ENCODE results near the gene GABRR2.

The GABRR2 gene

DNA sequence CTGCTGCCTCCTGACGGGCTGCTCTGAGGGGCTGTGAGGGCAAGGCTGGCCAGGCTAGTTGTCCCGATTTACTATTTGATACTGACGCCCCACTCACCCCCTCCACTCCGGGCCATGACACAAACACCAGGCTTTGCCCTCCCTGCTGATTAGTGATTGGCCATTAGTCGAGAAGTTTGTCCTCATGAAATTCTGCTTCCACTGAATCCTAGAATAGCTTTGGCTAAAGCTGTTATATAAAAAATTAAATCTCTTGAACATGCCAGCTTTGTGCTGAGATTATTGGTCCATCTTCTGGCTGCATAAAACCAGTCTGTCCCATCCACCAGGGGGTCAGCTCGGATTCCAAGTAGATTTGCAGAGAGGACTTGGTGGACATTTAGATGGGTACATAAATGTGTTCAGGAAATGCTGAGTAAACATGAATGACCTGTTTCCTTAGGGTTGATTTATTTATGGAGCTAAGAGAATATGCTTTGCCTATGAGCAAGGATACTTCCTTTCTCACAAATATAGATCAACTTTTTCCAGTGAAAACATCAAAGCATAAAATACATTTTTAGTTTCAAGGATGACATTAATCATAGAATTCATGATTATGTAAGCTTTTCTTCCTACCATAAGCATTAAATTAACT lies at the start of gene GABRR2:
GABRR2 (minus strand) TSS at position 51 of the 637 bp plus-strand sequence. CDS start 134 bp downstream, outside the sequence.
- DNase-seq (ENCODE audit: low read depth): no peak

DNA sequence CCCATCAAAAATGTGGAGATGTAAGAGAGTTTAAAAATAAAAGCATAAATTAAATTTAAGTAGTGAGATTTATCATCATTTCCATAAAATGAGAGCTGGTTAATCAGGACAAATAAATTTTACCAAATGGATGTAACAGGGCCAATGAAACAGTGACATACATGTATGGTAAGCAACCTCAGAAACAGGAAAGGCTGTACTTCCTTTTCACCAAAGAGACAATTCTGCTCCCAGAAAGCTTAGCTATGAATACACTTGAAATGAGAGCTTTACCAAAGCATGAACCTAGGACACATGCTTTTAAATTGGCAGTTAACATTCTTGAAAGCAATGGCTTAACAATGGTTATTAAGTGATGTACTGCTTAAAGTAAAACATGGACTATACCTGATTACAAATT lies 49.5 kb upstream of the GABRR2 start:
- no peak for DNase-seq (ENCODE audit: low read depth)

DNA sequence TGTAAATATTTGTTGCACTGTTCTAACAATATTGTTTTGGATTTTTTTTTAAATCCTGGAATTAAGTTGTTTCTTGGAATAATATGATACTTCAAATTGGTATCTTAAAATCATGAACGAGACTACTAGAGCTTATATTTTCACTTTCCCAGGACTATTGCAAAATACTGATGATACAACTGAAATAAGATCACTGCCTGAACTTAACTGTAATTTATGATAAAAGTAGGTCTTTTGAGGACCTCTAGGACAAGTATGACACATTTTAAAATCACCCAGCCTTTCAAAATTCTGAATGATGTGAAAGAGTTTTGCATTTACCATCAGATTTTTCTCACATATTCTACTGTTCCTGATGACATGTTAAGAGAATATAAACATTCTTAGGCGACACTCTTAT lies 46.1 kb upstream of the GABRR2 start:
- no peak for DNase-seq (ENCODE audit: low read depth)

DNA sequence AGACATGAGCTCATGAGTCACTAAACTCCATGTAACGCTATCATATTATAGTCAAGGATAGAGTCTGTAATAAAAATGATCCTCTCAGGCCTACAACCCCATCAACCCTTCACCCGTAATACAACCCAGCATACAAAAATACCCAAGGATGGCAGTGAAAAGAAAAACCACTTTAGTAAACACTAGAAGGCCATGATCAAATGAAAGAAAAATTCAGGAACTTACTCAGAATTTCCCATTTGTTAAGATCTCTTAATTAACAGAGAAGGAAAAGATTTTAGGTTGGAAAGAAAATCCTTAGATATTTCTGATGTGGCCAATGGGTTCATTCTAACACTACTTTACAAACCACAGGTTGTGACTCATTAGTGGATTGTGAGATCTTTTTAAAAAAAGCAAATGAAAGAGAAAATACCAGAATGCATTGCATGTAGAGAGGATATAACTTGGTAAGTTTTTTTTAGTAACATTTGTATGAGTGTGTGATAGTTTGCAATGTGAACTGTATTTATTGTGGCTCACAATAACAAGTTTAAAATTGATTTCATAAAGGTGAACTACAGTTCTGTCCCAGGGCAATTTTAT lies 45.4 kb upstream of the GABRR2 start:
- DNase-seq (ENCODE audit: low read depth): no peak

DNA sequence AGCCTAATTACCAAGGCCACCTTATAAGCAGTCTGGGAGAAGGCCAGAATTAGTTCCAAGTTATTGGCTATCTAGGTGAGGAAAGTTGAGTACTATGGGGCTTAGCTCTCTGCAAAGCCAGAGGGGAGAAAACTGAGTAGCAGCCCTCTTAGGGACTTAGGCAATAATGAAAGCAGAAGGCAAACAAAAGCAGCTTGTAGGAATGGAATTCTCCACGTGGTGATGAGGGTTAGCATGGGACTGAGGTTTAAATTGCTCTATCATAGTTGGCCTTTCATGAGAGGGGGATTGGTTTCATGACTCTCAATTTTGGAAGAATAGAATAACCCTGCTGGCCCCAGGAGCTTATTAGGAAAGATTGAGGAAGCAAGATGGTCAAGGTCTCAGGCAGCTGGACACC lies 44.5 kb upstream of the GABRR2 start:
- DNase-seq (ENCODE audit: low read depth): no peak

DNA sequence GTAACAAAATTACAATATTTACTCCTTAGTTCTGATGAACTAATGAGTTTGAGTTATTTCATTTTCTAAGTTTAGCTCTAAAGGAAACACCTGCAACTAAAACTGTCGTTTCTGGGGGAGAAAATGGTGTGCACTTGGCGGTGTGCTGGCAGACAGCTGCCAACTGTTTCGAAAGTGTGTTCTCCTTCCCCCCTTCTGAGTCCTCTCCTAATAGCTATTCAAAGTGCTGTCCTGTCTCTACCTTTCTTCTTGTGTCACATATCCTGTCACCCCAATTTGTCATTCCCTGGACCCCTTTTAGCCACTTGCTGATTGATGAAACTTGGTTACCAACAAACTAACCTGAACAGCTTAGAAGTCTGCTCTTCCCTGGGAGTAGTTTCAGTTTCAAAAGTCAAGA lies 42.3 kb upstream of the GABRR2 start:
- DNase-seq (ENCODE audit: low read depth): no peak

DNA sequence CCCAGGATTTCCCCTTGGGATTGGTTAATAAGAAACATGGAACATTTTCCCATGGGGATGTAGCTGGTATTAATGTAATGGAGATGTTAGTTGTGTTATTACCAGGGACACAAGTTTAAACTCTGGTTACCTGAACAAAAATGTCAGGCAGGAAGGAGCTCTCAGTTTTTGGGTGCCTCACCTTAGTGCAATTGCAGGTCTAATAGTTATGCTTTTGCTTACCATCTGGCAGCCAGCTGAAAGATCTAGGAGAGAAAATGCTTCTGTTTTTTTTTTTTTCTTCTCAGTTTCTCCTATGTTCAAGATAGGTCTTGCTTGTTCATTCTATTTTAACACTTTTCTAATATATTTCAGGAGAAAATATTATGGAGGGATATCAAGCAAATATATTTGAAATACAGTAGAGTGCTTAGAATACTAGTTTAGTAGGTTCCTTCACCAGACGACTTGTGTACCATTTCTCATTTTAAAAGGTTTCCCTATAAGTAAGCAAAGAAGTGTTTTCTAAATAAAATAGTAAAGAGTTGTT lies 41.6 kb upstream of the GABRR2 start:
- DNase-seq (ENCODE audit: low read depth): no peak

DNA sequence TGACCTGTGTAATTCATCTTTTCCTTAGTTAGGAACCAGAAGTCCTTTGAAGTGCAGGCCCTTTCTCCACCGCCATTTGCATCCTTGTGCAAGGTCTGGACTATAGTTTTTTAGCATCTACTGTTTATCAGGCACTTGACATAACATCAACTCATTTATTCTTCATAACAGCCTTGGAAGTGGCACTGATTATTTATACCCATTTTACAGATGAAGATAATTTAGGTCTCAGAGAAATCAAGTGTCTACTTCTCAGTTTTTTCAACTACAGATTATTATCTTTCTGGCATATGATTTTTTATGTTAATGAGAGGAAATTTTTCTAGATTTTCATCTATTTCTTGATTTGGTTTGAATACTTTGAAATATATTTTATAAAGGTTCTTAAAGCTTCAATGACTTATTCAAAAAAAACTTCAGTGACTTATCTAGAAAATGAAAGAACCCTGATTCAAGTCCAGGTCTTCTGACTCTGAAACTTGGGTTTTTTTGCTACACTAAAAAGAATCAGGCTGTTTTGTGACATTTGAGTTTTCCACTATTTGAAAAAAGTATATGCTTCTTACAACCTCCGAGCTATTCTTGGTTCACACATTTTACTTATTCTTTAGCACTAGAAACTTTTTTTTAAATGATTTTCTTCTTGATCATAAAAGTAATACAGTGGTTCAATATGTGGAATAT lies 40.6 kb upstream of the GABRR2 start:
- no peak for DNase-seq (ENCODE audit: low read depth)

DNA sequence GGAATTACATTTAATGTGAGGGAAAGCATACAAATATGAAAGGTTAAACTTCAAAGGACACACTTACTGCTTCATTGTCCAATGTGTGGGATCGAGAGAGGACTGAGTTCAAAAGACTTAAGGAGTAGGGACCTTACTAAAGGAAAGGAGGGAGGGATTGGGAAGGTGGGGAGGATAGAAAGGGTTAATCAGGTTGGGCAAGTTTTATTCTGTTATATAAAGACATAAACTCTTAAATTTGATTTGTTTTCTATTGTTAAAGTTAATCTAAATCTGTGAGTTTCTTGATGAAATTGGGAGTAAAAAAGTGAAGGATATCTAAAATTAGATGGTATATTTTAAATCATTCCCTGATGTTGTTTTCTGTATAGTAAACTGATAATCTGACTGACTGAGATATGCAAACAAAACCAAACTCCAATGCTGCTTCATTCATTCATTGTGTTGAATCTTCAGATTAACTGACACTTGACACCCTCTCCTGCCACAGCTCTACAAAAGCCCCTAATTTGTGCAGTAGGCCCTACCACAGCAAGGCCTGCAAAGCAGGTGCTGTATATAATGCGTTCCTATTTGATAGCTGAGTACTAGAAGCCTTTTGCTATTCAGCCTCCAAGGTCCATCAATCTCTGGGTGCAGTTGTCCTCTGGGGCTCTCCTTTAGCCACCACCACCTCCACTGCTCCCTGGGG lies 38.7 kb upstream of the GABRR2 start:
- no peak for DNase-seq (ENCODE audit: low read depth)

DNA sequence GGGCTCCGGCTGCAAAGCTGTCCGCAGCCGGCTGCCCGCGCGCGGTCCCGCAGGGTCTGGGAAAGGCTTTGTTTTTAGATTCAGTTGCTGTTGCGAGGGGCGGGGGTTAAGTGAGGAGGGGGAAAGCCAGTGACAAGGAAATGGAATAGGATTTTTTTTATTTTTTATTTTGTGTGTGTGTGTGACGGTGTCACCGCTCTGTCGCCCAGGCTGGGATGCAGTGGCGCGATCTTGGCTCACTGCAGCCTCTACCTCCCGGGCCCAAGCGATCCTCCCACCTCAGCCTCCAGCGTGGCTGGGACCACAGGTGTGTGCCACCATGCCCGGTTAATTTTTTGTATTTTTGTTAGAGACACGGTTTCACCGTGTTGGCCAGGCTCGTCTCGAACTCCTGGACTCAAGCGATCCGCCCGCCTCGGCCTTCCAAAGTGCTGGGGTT lies 38.0 kb upstream of the GABRR2 start:
- DNase-seq (ENCODE audit: low read depth): no peak

DNA sequence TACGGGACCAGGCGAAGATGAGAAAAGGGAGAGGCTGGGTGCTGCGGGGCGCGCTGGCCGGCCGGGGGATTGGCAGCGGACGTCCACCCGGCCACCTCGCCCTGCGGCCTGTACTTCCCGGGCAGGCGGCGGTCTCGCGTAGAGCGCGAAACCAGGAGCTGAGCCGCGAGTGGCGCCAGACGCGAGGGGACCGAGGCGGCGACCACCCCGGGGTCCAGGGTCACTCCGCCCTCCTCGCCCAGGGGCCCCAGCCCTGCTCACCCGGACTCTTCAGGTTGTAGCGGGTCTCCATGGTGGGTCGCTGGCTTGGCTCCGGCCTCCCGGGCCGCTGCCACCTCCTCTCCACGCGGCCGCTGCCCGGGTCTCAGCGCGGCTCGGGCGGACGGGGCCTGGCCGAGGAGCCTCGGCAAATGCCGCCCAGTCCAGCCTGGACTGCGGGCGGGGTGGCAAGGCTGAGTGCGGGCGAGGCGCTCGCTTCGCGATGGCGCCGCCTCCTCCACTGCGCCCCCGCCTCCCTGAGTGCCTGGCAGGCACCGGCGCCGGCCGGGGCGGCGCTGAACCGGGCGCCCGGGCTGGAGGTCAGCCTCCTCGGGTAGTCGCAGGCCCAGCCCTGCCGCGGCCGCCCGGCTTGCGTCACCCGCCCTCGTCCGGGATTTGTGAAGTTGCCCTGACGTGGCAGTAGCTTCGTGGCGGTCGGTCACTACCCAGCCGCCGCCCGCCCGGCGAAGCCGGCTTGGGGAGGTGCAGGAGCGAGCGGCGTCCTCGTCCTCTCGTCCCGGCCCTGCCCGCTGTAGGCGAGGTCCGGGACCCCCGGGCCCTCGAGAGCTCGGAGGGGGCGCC lies 37.4 kb upstream of the GABRR2 start, which contains the start of gene UBE2J1:
UBE2J1 (minus strand) TSS at position 445 of the 840 bp plus-strand sequence; CDS start at position 292, 153 bp downstream.
- peak; percentile 69 for DNase-seq (ENCODE audit: low read depth)

DNA sequence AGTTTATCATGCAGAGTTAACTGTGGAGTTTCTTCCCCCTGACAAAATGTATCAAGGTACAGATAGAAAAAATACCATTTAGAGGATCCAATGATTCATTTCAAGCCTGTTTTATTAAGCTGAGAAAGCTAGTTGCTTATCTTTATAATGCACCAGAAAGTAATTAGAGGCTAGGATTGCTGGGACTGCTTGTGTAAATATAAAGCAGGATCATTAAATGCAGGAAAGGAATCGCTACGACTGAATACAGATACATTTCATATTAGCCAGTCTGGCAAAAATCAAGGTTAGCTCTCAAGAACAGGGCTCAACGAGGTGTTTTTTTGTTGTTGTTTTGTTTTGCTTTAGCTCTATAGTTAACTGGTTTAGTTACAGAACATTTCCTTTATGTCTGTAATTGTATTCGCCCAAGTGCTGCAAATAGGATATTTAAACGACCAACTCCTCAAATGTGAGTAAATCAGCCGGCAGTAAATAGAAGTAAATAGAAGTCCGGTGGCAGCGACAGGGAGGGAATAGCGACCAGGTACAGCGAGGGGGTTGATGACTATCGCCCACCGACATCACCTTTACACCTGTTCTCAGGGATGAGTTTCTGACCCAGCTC lies 36.7 kb upstream of the GABRR2 start:
- no peak for DNase-seq (ENCODE audit: low read depth)

DNA sequence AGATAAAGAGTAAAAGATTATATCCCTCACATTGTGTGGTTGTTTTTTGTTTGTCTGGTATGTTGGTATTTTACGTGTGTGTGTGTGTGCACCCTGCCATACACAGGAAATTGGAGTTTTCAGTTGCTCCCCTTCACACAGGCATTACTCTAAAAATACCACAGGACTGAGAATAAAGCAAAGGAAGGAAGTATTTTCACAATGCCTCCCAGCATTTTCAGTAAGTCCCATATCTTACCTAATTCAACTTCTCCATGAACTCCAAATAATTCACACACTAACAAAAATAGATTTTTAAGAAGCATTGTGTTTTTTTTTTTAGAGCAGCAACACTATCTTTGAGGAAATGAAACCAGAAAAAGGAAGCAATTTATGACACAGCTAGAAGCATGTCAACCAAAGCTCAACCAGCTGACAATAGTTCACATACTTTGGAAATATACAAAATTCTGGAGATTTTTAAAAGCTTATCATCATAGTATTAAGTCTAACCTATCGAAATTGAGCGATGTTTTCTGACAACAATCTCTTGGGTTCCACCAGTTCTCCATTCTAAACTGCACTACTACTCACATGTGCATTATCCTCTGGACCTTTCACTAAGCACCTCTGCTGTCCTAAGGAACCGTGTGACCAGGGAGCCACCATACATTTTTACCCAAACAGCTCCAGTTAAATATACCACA lies 35.3 kb upstream of the GABRR2 start:
- DNase-seq (ENCODE audit: low read depth): no peak

DNA sequence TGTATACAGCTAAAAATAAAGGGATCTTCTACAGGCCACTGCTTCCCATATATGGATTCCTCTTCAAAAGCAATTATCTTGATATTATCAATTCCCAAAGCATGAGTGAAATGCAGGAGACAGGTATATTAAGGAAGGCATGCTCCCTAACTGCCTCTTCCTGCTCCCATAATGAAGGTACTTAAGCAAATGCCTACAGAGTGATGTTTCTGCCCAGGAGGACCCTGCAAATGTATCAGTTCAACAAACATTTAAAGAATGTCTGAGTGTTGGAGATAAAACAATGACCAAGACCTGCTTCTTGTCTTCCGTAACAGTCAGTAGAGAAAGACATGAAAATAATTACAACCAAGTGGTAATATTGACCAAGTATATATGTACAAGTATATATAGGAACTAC lies 33.3 kb upstream of the GABRR2 start:
- no peak for DNase-seq (ENCODE audit: low read depth)

DNA sequence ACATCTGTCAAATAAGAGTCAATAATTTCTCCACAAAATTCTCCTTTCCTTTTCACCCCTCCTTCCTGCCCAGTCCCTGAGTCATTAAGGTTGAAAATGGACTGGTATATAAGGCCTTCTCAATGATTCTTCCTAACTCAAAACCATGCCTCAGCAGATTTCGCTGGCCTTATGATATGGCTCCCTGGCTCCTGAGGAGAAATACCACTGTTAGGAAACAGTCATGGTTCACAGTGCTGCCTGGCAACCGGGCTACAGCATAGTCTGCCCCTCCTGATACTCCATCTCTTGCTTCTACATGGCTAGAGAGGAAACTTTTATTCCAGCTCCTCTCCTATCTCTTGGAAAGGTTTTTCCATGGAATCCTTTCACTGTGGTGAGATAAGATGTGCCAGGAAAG lies 32.7 kb upstream of the GABRR2 start:
- no peak for DNase-seq (ENCODE audit: low read depth)

DNA sequence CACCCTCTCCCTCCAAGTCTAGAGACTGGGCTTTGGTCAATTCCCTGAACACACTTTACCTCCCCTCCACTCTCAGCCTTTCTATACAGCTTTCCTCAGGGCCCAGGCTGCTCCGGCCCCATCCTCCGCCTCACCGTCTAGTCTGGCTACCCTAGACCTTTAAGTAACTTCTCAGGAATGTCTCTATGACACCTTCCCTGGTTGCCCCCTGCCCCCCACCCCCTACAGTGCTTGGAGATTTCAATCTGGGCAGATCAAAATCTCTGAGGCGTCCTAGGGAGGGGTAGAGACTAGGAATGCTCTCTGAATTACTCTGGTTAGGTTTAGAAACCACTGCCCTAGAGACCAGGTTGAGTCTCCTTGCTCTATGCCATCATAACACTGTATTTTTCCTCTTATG lies 31.3 kb upstream of the GABRR2 start:
- no peak for DNase-seq (ENCODE audit: low read depth)

DNA sequence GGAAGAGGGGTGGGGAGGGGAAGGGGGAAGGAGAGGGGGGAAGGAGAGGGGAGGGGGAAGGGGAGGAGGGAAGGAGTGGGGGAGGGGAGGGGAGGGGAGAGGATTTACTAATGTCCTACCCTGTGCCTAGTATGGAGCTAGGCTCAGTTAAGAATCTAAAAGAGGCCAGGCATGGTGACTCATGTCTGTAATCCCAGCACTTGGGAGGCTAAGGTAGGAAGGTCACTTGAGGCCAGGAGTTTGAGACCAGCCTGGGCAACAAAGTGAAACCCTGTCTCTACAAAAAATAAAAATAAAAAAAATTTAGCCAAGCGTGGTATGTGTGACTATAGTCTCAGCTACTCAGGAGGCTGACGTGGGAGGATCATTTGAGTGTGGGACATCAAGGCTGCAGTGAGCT lies 24.5 kb upstream of the GABRR2 start:
- no peak for DNase-seq (ENCODE audit: low read depth)

DNA sequence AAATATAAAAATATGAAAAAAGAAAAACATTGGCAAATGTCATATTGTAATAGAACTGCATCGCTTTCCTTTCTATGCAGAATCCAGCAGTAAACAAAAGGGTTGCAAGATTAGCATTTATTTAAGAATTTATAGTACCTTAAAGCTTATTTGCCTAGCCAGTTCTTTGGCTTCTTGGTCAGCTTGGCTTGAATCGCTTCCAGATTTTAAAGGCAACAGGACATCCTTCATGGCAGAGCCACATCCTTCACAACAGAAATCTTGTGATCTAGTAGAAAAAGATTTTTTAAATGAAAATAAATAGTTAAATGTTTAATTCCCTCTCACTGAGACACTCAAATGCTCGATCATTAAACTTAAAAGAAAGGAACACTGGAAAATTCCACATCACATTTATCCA lies 20.1 kb upstream of the GABRR2 start:
- DNase-seq (ENCODE audit: low read depth): no peak

DNA sequence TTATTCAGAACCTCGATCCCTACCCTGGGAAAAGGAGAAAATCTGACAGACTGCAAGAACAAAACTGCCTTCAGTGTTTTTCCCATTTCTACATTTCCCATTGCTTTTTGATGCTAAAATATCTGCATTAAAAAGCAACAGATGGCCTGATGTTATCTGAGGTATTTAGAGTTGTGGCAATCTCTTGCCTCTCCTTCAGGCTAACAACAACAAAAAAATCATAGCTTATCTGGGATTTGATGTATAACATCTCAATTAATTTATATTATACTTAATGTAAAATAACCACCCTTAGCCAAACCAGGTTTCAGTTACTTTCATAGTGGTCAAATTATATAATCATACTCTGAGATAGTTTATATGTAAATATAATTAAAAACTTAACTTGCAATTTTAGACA lies 15.8 kb upstream of the GABRR2 start:
- DNase-seq (ENCODE audit: low read depth): no peak

DNA sequence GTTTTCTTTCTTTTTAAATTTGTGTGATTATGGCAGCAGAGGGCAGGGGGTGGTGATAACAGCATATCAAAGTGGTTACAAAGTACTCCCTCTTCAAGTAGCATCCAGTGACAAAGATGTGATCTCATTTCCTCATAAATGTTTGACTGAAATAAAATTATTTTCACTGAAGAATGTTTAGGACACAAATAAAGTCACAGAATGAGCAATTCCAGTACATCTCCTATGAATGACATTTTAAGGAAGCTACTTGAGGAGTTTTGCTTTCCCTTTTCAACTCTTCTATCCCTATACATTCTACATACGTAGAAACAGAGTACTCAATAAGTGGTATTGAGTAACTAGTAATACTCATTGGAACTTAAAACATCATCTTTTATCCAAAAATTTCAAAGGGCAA lies 13.9 kb upstream of the GABRR2 start:
- no peak for DNase-seq (ENCODE audit: low read depth)

DNA sequence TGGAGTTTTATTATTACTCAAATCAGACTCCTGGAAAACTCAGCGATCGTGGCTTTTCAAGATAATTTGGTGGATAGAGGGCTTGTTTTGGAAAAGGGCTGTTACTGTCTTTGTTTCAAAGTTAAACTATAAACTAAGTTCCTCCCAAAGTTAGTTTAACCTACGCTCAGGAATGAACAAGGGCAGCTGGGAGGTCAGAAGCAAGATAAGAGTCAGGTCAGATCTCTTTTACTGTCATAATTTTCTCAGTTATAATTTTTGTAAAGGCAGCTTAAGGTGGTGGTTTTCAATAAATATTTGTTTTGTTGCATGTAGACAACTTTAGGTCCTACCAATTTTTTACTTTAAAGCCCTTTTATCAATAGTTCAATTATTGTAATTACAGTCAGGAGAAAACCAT lies 9.2 kb upstream of the GABRR2 start:
- no peak for DNase-seq (ENCODE audit: low read depth)

Measured in stimulated activated CD8-positive, alpha-beta memory T cell treated with anti-CD3 and anti-CD28 coated beads, Interleukin-12 subunit alpha, Interleukin-12 subunit beta, amount 100 ng/mL, for 4 hours (primary cell).